ENCODE results near the gene NRXN2. TPM values are rescaled to one million over a fixed set of nuclear protein-coding genes. Genes with fewer than 3 reads are reported as not detected.

NRXN2 gene
- polyA plus RNA-seq, 1 experiment: 0.20 TPM

DNA sequence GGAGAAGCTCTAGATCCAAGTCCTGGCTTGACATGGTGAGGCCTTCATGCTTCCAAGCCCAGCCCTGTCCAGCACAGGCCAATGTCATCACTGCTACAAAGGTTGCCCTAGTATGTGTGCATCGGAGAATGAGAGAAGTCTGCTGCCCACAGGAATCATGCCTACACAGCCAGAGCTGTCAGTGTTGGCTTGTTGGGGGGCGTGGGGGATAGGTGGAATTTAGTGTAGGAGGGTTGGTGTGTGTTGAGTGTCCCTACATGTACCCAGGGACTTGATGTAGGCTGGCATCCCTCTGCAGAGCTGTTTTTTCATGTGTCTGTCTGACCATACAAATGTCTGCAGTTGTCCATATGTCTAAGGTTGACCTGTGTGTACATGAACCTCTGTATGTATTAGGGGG is 94.4 kb downstream of the NRXN2 start:
- no peak for DNase-seq (ENCODE audit: low read depth)
- ChIA-PET CTCF (no interaction called here), POLR2A (no interaction called here)
- no peak overlapping the region for H3K4me3 ChIP-seq (ENCODE audit: low read depth, low read length)
- peaks cover 18% of the 10 kb centered on the region for H3K27me3 ChIP-seq (ENCODE audit: control insufficient read depth, insufficient read depth, low read length)
- TF ChIP-seq, protein P1, sequence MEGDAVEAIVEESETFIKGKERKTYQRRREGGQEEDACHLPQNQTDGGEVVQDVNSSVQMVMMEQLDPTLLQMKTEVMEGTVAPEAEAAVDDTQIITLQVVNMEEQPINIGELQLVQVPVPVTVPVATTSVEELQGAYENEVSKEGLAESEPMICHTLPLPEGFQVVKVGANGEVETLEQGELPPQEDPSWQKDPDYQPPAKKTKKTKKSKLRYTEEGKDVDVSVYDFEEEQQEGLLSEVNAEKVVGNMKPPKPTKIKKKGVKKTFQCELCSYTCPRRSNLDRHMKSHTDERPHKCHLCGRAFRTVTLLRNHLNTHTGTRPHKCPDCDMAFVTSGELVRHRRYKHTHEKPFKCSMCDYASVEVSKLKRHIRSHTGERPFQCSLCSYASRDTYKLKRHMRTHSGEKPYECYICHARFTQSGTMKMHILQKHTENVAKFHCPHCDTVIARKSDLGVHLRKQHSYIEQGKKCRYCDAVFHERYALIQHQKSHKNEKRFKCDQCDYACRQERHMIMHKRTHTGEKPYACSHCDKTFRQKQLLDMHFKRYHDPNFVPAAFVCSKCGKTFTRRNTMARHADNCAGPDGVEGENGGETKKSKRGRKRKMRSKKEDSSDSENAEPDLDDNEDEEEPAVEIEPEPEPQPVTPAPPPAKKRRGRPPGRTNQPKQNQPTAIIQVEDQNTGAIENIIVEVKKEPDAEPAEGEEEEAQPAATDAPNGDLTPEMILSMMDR (IDR thresholded peaks at IDR 0.05; ENCODE audit: insufficient read depth, low read depth, low read length): no peak
- H3K36me3 ChIP-seq (ENCODE audit: control insufficient read depth, insufficient read depth, low read length): no peaks in the 10 kb centered on the region

DNA sequence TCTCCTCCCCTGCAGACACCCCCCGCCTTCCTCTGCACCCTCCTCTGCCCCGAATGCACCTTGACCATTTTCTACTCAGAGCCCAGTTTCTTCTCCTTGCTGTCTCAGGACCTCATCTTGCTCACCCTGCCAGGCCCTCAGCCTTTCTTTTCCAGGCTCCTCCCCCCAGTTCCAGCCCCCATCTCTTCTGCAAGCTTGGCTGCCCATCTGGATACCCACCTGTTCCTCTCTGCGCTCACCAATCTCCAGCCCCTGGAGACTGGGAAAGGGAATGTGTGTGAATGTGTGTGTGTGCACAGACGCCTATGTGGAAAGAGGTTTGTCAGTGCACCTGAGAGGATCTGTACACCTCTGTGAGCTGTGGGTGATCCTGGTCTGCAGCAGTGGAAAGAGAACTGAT is 95.6 kb downstream of the NRXN2 start:
- H3K4me3 ChIP-seq (ENCODE audit: low read depth, low read length): no peak overlapping the region
- H3K36me3 ChIP-seq (ENCODE audit: control insufficient read depth, insufficient read depth, low read length): no peaks in the 10 kb centered on the region
- peaks cover 19% of the 10 kb centered on the region for H3K27me3 ChIP-seq (ENCODE audit: control insufficient read depth, insufficient read depth, low read length)
- no peak for DNase-seq (ENCODE audit: low read depth)
- ChIA-PET POLR2A (no interaction called here), CTCF (interaction anchor here (1.2 kb wide), 1 partner anchor 178 kb away, joined by 3 read pairs; no protein-coding TSS in a partner anchor)
- TF ChIP-seq, protein P1 (IDR thresholded peaks at IDR 0.05; ENCODE audit: insufficient read depth, low read depth, low read length): no peak

DNA sequence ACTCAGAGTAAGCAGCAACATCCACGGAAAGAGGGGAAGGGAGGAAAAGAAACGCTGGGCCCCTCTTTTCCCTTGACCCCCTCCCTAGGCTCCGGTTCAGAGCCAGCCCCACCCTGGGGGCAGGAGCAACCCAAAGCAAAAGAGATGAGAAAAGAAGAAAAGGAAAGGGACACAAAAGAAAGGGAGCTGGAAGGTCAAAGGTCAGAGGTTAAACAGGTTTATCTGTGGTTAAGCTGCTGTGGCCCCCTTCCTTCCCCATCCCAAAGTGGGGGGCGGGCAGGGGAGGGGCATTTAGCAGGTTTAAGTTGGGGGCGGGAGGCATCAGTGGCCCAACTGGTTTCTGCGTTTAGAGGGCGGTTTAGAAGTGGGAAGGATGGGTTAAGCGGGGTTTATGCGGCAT is 96.4 kb downstream of the NRXN2 start:
- H3K36me3 ChIP-seq (ENCODE audit: control insufficient read depth, insufficient read depth, low read length): no peaks in the 10 kb centered on the region
- TF ChIP-seq, protein P1 (IDR thresholded peaks at IDR 0.05; ENCODE audit: insufficient read depth, low read depth, low read length): no peak

DNA sequence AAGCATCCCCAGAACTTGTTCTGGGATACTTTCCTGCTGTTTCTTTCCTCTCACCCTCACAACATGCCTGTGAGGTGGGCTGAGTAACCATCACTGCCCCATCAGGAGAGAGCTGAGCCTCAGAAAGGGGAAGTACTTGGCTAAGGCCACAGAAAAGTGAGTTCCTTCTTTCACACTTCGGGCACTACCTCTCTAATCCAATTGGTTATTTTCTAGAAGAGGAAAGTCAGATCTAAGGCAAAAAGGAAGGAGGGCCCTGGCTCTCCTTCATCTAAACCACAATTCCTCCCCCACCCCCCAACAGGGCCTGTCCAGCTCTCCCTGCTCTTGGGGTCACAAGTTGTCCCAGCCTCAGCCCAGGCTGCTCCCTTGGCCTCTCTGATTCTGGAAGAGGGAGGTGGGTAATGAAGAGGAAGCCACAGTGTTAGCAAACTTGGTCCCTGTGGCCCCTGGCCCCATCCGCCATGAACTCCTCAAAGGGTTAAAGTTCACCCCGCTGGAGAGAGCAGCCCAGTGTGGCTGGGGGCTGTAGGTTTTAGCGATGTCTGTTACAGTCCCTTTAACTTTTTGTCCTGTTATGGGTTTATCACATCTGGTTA is 98.0 kb downstream of the NRXN2 start:
- POLR2A ChIA-PET: no interaction called here

More for the DNA sequence above, 96.4 kb downstream of the NRXN2 start:
- peaks cover 19% of the 10 kb centered on the region for H3K27me3 ChIP-seq (ENCODE audit: control insufficient read depth, insufficient read depth, low read length)
- CTCF ChIA-PET: no interaction called here
- no peak overlapping the region for H3K4me3 ChIP-seq (ENCODE audit: low read depth, low read length)
- POLR2A ChIA-PET: no interaction called here
- no peak for DNase-seq (ENCODE audit: low read depth)

DNA sequence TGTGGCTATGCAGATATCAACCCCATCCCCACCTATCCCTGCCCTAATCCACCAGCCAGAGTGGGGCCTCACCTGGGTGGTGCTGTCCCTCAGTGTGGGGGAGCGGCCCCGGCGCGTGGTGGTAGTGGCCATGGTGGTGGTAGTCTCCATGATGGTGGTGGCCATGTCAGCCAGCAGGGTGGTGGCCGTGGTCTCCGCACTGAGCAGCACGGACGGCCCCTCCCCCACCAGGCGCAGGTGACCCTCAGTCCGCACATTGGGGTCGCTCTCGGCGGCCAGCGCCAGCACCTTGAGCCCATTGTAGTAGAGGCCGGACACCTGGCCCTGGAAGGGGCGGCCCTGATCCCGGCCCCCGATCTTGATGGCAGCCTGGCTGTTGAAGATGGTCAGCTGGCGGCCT is 100.3 kb downstream of the NRXN2 start:
- ChIA-PET POLR2A (no interaction called here), CTCF (interaction anchor here (0.6 to 1.1 kb wide), 2 partner anchors 30 to 68 kb away, joined by 3 read pairs; no protein-coding TSS in a partner anchor)
- TF ChIP-seq, protein P1 (IDR thresholded peaks at IDR 0.05; ENCODE audit: insufficient read depth, low read depth, low read length): no peak
- Histone ChIP-seq H3K36me3 (ENCODE audit: control insufficient read depth, insufficient read depth, low read length) (no peaks in the 10 kb centered on the region), H3K4me3 (ENCODE audit: low read depth, low read length) (no peak overlapping the region), H3K27me3 (ENCODE audit: control insufficient read depth, insufficient read depth, low read length) (peaks cover 11% of the 10 kb centered on the region)
- no peak for DNase-seq (ENCODE audit: low read depth)

More for the DNA sequence above, 98.0 kb downstream of the NRXN2 start:
- DNase-seq (ENCODE audit: low read depth): no peak
- H3K36me3 ChIP-seq (ENCODE audit: control insufficient read depth, insufficient read depth, low read length): no peaks in the 10 kb centered on the region
- no peak overlapping the region for H3K4me3 ChIP-seq (ENCODE audit: low read depth, low read length)
- H3K27me3 ChIP-seq (ENCODE audit: control insufficient read depth, insufficient read depth, low read length): peaks cover 17% of the 10 kb centered on the region
- TF ChIP-seq, protein P1 (IDR thresholded peaks at IDR 0.05; ENCODE audit: insufficient read depth, low read depth, low read length): no peak
- CTCF ChIA-PET: interaction anchor here (1.1 to 2.3 kb wide), 2 partner anchors 135 to 176 kb away, joined by 3 to 8 read pairs; no protein-coding TSS in a partner anchor
